A673 (cell line): Measurements from ENCODE around the gene ZNF582. TPM values are rescaled to one million over a fixed set of nuclear protein-coding genes. Genes with fewer than 3 reads are reported as not detected.

Experiments
- BruUV-seq: library from RNA; stranded (reverse); fragments of 400-500 nt; replicated peaks from 2 replicates; lab custom pipeline; 2021; lab: Mats Ljungman, UMichigan
- CTCF ChIA-PET: fragments of 300-600 bp; sonication (Branson Sonifier 250); formaldehyde crosslinking; loops from one replicate; lab custom pipeline; 2022; ENCODE audit warnings: antibody characterized with exemption; lab: Charles Lee
- POLR2A ChIA-PET: fragments of 300-600 bp; sonication (Branson Sonifier 250); formaldehyde crosslinking; loops from one replicate; lab custom pipeline; 2022; ENCODE audit warnings: antibody characterized with exemption; ENCODE audit not compliant: low non-redundant PET; lab: Charles Lee
- DNase-seq: peaks from one replicate; pipeline ENCODE4 v3.0.0-alpha.2; 2015; ENCODE audit warnings: low spot score
- H3K27ac ChIP-seq: fragments of 200-600 bp; sonication (generic); 2 replicates; pipeline ENCODE4 v1.5.1; 2016; ENCODE audit warnings: mixed run types, low read depth, mild to moderate bottlenecking, mixed read lengths, antibody characterized with exemption, low read length; ENCODE audit not compliant: poor library complexity, severe bottlenecking
- H3K27me3 ChIP-seq: fragments of 200-600 bp; sonication (generic); replicated peaks from 2 replicates; pipeline ENCODE4 v1.6.1; 2017; ENCODE audit warnings: mixed run types, low read depth, mild to moderate bottlenecking, mixed read lengths, antibody characterized with exemption, low read length; ENCODE audit not compliant: insufficient read depth, poor library complexity
- H3K36me3 ChIP-seq: fragments of 200-600 bp; sonication (generic); 2 replicates; pipeline ENCODE4 v1.6.1; 2016; ENCODE audit warnings: mixed run types, mild to moderate bottlenecking, mixed read lengths, antibody characterized with exemption, low read length; ENCODE audit not compliant: insufficient read depth, poor library complexity, severe bottlenecking
- H3K4me1 ChIP-seq: fragments of 200-600 bp; sonication (generic); 2 replicates; pipeline ENCODE4 v1.6.1; 2017; ENCODE audit warnings: mixed run types, mild to moderate bottlenecking, mixed read lengths, antibody characterized with exemption, low read length; ENCODE audit not compliant: insufficient read depth, poor library complexity, severe bottlenecking
- H3K4me3 ChIP-seq: fragments of 200-600 bp; sonication (generic); 2 replicates; pipeline ENCODE4 v1.5.1; 2016; ENCODE audit warnings: low read depth, mixed run types, mild to moderate bottlenecking, mixed read lengths, low read length; ENCODE audit not compliant: poor library complexity, severe bottlenecking
- H3K9me3 ChIP-seq: fragments of 200-600 bp; sonication (generic); 2 replicates; pipeline ENCODE4 v1.6.1; 2016; ENCODE audit warnings: mixed run types, low read depth, mild to moderate bottlenecking, mixed read lengths, antibody characterized with exemption, low read length; ENCODE audit not compliant: poor library complexity, severe bottlenecking
- CTCF ChIP-seq: fragments of 300-800, 200-600 bp; sonication (generic); conservative IDR thresholded peaks from 2 replicates; pipeline ENCODE4 v1.5.1; 2017; ENCODE audit warnings: low read depth, mild to moderate bottlenecking, antibody characterized with exemption, low read length, moderate library complexity, mixed read lengths
- EZH2 ChIP-seq: fragments of 200-600 bp; sonication (generic); IDR thresholded peaks from 2 replicates; pipeline ENCODE4 v1.6.1; 2017; ENCODE audit warnings: borderline replicate concordance, low read depth, mild to moderate bottlenecking, mixed read lengths, antibody characterized with exemption, low read length; ENCODE audit not compliant: poor library complexity, severe bottlenecking
- intact Hi-C: fragments of 100-400 bp; cut with micrococcal nuclease; formaldehyde crosslinking; loops from one replicate; pipeline ENCODE4 v1.10.0; 2022; ENCODE audit not compliant: unreplicated experiment
- total RNA-seq: library from RNA; stranded (reverse); gene quantifications from 2 replicates; pipeline ENCODE4 v1.2.3, GENCODE V29; 2021

The ZNF582 gene
- total RNA-seq, 1 experiment from 2014 or later, result 2.7 TPM

GRCh38 chr19:56372281-56372680 is 21.1 kb downstream of the ZNF582 start:
- Histone ChIP-seq H3K9me3 (peaks cover 13% of the 10 kb centered on the region), H3K36me3 (peaks cover 75% of the 10 kb centered on the region), H3K27me3 (no peaks in the 10 kb centered on the region), H3K4me1 (no peaks in the 10 kb centered on the region), H3K4me3 (no peak overlapping the region), H3K27ac (no peak overlapping the region)
- BruUV-seq, result no TSS peak
- ChIA-PET POLR2A (no interaction called here), CTCF (no interaction called here)
- no peak for DNase-seq
- no peak for TF ChIP-seq CTCF
- no peak for TF ChIP-seq EZH2
- intact Hi-C loops, result no loop called here

GRCh38 chr19:56369886-56370676 is 23.3 kb downstream of the ZNF582 start:
- Histone ChIP-seq H3K36me3 (peaks cover 53% of the 10 kb centered on the region), H3K27me3 (no peaks in the 10 kb centered on the region), H3K27ac (no peak overlapping the region), H3K4me3 (no peak overlapping the region), H3K4me1 (no peaks in the 10 kb centered on the region), H3K9me3 (peaks cover 1% of the 10 kb centered on the region)
- intact Hi-C loops, result no loop called here
- BruUV-seq, result no TSS peak
- CTCF ChIA-PET, result interaction anchor here (0.6 kb wide), 1 partner anchor 343 kb away, joined by 3 read pairs; no protein-coding TSS in a partner anchor
- no peak for TF ChIP-seq CTCF
- TF ChIP-seq EZH2, result no peak
- DNase-seq, result no peak
- POLR2A ChIA-PET, result no interaction called here

GRCh38 chr19:56367829-56368711 is 25.3 kb downstream of the ZNF582 start:
- H3K9me3 ChIP-seq, result no peaks in the 10 kb centered on the region
- intact Hi-C loops, result no loop called here
- peak; percentile 96 for DNase-seq
- POLR2A ChIA-PET, result interaction anchor here (0.6 kb wide), 1 partner anchor 1726 kb away, joined by 4 read pairs; no protein-coding TSS in a partner anchor
- H3K4me1 ChIP-seq, result no peaks in the 10 kb centered on the region
- peaks cover 33% of the 10 kb centered on the region for H3K36me3 ChIP-seq
- CTCF ChIA-PET, result interaction anchor here (0.6 to 1.0 kb wide), 2 partner anchors 35 to 107 kb away, joined by 3 to 4 read pairs; no protein-coding TSS in a partner anchor
- TSS peak; percentile 68 for BruUV-seq
- TF ChIP-seq EZH2, result no peak
- no peak for TF ChIP-seq CTCF
- H3K27ac ChIP-seq, result peak overlapping the region; percentile 82
- peak overlapping the region; percentile 64 for H3K4me3 ChIP-seq
- H3K27me3 ChIP-seq, result no peaks in the 10 kb centered on the region
